ENCODE results near the gene ACTR3. TPM values are rescaled to one million over a fixed set of nuclear protein-coding genes. Genes with fewer than 3 reads are reported as not detected.

ACTR3 gene
- total RNA-seq, 1 experiment from 2014 or later: 340 TPM

DNA sequence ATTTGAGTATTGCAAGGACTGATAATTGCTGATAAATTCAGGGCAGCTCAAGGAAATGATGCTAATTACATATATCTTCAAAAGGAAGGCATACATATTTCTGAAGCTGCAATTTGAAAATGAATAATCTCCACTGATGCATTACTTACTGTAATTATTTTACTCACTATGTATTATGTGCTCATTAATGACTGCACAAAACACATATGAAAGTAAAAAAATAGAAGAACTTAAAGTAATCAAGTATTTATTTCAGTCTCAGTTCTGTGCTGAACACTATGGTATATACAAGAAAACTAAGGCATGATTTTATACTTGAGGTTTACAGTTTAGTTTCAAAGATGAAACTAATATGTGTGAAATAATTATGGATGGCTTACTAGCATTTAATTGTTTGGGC is 9.3 kb downstream of the ACTR3 start:
- Histone ChIP-seq H3K36me3 (ENCODE audit: control insufficient read depth, insufficient read depth, low read length) (0 out of 2 replicates have a peak, but pooled peaks cover 2% of the 10 kb centered on the region), H3K9me3 (no peaks in the 10 kb centered on the region), H3K4me3 (ENCODE audit: low read depth, low read length) (no peak overlapping the region), H3K4me1 (peaks cover 44% of the 10 kb centered on the region), H3K27me3 (replicated peaks; ENCODE audit: control insufficient read depth, insufficient read depth, low read length) (no peaks in the 10 kb centered on the region)
- TF ChIP-seq, protein P1, sequence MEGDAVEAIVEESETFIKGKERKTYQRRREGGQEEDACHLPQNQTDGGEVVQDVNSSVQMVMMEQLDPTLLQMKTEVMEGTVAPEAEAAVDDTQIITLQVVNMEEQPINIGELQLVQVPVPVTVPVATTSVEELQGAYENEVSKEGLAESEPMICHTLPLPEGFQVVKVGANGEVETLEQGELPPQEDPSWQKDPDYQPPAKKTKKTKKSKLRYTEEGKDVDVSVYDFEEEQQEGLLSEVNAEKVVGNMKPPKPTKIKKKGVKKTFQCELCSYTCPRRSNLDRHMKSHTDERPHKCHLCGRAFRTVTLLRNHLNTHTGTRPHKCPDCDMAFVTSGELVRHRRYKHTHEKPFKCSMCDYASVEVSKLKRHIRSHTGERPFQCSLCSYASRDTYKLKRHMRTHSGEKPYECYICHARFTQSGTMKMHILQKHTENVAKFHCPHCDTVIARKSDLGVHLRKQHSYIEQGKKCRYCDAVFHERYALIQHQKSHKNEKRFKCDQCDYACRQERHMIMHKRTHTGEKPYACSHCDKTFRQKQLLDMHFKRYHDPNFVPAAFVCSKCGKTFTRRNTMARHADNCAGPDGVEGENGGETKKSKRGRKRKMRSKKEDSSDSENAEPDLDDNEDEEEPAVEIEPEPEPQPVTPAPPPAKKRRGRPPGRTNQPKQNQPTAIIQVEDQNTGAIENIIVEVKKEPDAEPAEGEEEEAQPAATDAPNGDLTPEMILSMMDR (IDR thresholded peaks at IDR 0.05; ENCODE audit: insufficient read depth in 1 of 2, low read depth in 1 of 2, low read length in 1 of 2, severe bottlenecking in 1 of 2, unreplicated experiment in 1 of 2): no peak
- ChIA-PET POLR2A (interaction anchor here (1.4 kb wide), 1 partner anchor 143 kb away, joined by 4 read pairs; the partner anchor contains the start of gene SLC35F5), CTCF (no interaction called here)
- DNase-seq: no peak
- intact Hi-C loops (cut with micrococcal nuclease; ENCODE audit: unreplicated experiment): no loop called here
- peaks cover 57% of the 10 kb centered on the region for H3K4me1 Mint-ChIP-seq (ENCODE audit: low read depth, unreplicated experiment)
- peak overlapping the region; percentile 5 for H3K4me3 Mint-ChIP-seq (ENCODE audit: unreplicated experiment)
- H3K27me3 Mint-ChIP-seq (ENCODE audit: insufficient read depth, unreplicated experiment): no peaks in the 10 kb centered on the region
- peak overlapping the region; percentile 5 for H3K27ac Mint-ChIP-seq (ENCODE audit: unreplicated experiment)
- peaks cover 31% of the 10 kb centered on the region for H3K36me3 Mint-ChIP-seq (ENCODE audit: insufficient read depth, unreplicated experiment)
- BruUV-seq (replicated peaks): no TSS peak
- no peaks in the 10 kb centered on the region for H3K9me3 Mint-ChIP-seq (ENCODE audit: unreplicated experiment)

DNA sequence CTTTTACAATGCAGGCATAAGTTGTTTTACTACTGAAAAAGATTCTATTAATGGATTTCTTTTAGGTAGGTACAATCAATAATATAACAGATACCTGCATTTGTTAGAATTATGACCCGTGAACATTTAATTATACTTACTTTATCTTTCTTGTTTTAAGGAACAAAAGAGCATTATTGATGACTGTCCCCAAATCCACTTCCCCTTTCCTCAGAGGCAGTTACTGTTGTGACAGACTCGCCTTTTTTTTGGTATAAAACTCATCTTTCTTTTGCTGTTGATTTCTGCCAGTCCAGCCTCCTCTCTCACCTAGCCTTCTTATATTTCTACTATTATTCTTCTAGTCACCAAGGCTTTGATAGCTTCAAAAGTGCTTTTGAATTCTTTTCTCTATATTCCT is 12.1 kb downstream of the ACTR3 start:
- H3K27me3 Mint-ChIP-seq (ENCODE audit: insufficient read depth, unreplicated experiment): no peaks in the 10 kb centered on the region
- H3K27me3 ChIP-seq (replicated peaks; ENCODE audit: control insufficient read depth, insufficient read depth, low read length): no peaks in the 10 kb centered on the region
- H3K27ac Mint-ChIP-seq (ENCODE audit: unreplicated experiment): no peak overlapping the region
- H3K4me3 Mint-ChIP-seq (ENCODE audit: unreplicated experiment): no peak overlapping the region
- H3K4me1 ChIP-seq: peaks cover 28% of the 10 kb centered on the region
- H3K9me3 ChIP-seq: no peaks in the 10 kb centered on the region
- no peak for DNase-seq
- H3K4me1 Mint-ChIP-seq (ENCODE audit: low read depth, unreplicated experiment): peaks cover 41% of the 10 kb centered on the region
- ChIA-PET POLR2A (no interaction called here), CTCF (no interaction called here)
- TF ChIP-seq, protein P1 (IDR thresholded peaks at IDR 0.05; ENCODE audit: insufficient read depth in 1 of 2, low read depth in 1 of 2, low read length in 1 of 2, severe bottlenecking in 1 of 2, unreplicated experiment in 1 of 2): no peak
- H3K36me3 ChIP-seq (ENCODE audit: control insufficient read depth, insufficient read depth, low read length): no peaks in the 10 kb centered on the region
- H3K4me3 ChIP-seq (ENCODE audit: low read depth, low read length): no peak overlapping the region
- peaks cover 38% of the 10 kb centered on the region for H3K36me3 Mint-ChIP-seq (ENCODE audit: insufficient read depth, unreplicated experiment)
- H3K9me3 Mint-ChIP-seq (ENCODE audit: unreplicated experiment): no peaks in the 10 kb centered on the region
- no TSS peak for BruUV-seq (replicated peaks)
- intact Hi-C loops (cut with micrococcal nuclease; ENCODE audit: unreplicated experiment): no loop called here

DNA sequence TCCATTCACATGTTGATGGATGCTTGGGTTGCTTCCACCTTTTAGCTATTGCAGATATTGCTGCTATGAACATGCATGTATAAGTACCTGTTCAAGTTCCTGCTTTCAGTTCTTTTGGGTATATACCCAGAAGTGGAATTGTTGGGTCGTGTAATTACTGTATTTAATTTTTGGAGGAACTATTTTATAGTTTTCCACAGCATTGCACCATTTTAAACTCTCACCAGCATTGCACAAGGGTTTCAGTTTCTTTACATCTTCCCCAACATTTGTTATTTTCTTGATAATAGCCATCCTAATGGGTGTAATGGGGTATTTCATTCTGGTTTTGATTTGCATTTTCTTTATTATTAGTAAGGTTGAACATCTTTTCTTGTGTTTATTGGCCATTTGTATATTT is 16.0 kb downstream of the ACTR3 start:
- Mint-ChIP-seq H3K4me1 (ENCODE audit: low read depth, unreplicated experiment) (peaks cover 29% of the 10 kb centered on the region), H3K36me3 (ENCODE audit: insufficient read depth, unreplicated experiment) (peaks cover 42% of the 10 kb centered on the region), H3K9me3 (ENCODE audit: unreplicated experiment) (no peaks in the 10 kb centered on the region), H3K27me3 (ENCODE audit: insufficient read depth, unreplicated experiment) (no peaks in the 10 kb centered on the region), H3K4me3 (ENCODE audit: unreplicated experiment) (no peak overlapping the region), H3K27ac (ENCODE audit: unreplicated experiment) (no peak overlapping the region)
- Histone ChIP-seq H3K36me3 (ENCODE audit: control insufficient read depth, insufficient read depth, low read length) (no peaks in the 10 kb centered on the region), H3K4me3 (ENCODE audit: low read depth, low read length) (no peak overlapping the region), H3K9me3 (no peaks in the 10 kb centered on the region), H3K4me1 (peaks cover 9% of the 10 kb centered on the region), H3K27me3 (replicated peaks; ENCODE audit: control insufficient read depth, insufficient read depth, low read length) (no peaks in the 10 kb centered on the region)
- POLR2A ChIA-PET: no interaction called here
- BruUV-seq (replicated peaks): no TSS peak
- CTCF ChIA-PET: no interaction called here
- DNase-seq: no peak
- intact Hi-C loops (cut with micrococcal nuclease; ENCODE audit: unreplicated experiment): no loop called here
- TF ChIP-seq, protein P1 (IDR thresholded peaks at IDR 0.05; ENCODE audit: insufficient read depth in 1 of 2, low read depth in 1 of 2, low read length in 1 of 2, severe bottlenecking in 1 of 2, unreplicated experiment in 1 of 2): no peak

Measured in Caco-2 (cell line).